ENCODE data around the gene ZNF735. TPM values are rescaled to one million over a fixed set of nuclear protein-coding genes. Genes with fewer than 3 reads are reported as not detected.

ZNF735 gene
- total RNA-seq, 1 donor from 2014 or later, result not detected

Other genes starting within 250 kb of the ZNF735 start
- gene ZNF722, start 208.4 kb upstream of the ZNF735 start, total RNA-seq, result not detected in 2 replicates
- gene ZNF727, start 161.8 kb upstream of the ZNF735 start, total RNA-seq, result under 0.01 and 0.60 TPM in 2 replicates
- gene ZNF679, start 21.3 kb downstream of the ZNF735 start, total RNA-seq, result not detected in 2 replicates
- gene ZNF736, start 106.8 kb downstream of the ZNF735 start, total RNA-seq, result 3.7 and 8.3 TPM in 2 replicates

Measured in lung microvascular endothelial cell (primary cell).